Embryonic facial prominence (tissue), 1 donor: ENCODE results near the gene AMIGO1.
A peak's percentile ranks its signal among the peaks of the same experiment; 100 is the strongest.

Source experiments
- DNase-seq: peaks from one replicate; pipeline ENCODE4 v3.0.0-alpha.2; 2016; ENCODE audit errors: extremely low spot score

The AMIGO1 gene, protein sequence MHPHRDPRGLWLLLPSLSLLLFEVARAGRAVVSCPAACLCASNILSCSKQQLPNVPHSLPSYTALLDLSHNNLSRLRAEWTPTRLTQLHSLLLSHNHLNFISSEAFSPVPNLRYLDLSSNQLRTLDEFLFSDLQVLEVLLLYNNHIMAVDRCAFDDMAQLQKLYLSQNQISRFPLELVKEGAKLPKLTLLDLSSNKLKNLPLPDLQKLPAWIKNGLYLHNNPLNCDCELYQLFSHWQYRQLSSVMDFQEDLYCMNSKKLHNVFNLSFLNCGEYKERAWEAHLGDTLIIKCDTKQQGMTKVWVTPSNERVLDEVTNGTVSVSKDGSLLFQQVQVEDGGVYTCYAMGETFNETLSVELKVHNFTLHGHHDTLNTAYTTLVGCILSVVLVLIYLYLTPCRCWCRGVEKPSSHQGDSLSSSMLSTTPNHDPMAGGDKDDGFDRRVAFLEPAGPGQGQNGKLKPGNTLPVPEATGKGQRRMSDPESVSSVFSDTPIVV

DNA sequence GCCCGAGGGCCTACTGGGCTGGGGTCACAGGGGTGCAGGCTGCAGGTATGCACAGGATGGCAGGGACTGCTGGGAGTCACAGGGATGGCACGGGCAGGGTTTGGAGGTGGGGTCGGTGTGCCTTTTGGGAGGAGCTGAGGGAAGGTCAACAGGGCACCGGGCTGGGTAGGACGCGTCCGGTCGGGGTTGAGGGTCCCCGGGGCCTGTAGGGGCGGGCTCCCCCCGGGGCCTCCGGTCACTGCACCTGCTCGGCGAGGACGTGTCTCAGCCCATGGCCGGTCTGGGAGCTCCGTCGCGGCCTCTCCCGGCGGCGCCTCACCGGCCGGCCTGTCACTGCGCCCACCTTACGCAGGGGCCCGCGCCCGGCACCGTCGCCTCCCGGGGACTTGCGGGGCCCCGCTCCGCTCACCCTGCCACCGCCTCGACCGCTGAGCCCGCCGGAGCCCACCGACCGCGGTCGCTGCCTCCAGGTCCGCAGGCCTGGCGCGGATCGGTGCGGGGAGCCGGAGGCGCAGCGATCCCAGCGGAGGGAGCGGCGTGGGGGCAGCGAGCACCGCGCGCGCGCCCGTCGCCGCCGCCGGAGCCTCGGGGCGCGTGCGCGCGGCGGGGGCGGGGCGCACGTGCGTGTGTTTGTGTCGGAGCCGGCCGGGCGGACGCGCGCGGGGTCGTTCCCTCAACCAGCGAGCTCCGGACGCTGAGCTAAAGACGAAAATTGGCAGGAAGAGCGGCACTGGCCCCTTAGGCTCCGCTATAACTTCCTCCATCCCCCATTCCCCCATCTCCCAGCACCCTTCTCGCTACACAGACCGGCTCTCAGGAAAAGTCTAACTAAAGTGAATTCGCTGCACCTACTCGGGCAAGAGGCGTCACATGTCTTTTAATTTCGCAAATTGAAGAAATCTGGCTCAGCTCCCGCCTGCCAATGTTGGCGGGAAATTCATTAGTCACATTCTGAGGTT is at the start of gene AMIGO1:
Gene AMIGO1, minus strand, starts transcription at position 552 of the 959 bp plus-strand sequence. CDS start 815 bp downstream, outside the sequence.
- DNase-seq: peak; percentile 42

DNA sequence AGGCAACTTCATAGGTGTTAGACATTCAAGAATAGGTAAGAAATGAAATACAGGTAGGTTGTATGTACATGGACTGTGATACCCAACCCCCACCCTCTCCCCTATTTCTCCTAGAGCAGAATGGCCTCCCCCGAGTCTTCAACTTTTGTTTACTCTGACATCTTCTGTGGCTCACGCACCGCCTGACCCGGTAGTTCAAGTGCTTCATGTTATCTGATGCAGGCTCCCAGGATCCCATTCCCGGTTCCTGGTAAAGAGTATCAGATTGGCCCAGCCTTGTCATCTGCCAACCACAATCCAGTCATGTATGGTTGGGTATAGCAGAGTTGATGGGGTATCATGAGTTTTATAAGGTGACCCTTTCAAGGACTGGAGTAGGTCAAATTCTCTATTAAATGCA is 48.0 kb upstream of the AMIGO1 start:
- DNase-seq: no peak

DNA sequence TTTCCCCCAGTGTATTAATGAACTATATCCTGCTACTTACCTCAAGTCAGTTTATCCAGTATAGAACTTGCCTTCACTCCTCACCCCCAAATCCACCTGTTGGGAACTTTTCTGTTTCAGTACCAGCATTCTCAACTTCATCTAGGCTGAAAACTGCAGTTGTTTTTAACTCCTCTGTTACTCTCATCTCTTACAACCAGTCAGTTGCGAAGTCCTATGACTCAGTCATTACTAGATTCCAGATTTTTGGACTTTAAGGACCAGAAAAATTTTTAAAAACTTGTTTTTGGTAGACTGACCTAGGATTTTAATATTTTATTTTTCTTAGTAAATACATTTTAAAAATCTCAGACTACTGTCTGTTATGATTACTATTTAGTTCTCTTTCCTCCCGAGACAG is 47.0 kb upstream of the AMIGO1 start:
- no peak for DNase-seq

DNA sequence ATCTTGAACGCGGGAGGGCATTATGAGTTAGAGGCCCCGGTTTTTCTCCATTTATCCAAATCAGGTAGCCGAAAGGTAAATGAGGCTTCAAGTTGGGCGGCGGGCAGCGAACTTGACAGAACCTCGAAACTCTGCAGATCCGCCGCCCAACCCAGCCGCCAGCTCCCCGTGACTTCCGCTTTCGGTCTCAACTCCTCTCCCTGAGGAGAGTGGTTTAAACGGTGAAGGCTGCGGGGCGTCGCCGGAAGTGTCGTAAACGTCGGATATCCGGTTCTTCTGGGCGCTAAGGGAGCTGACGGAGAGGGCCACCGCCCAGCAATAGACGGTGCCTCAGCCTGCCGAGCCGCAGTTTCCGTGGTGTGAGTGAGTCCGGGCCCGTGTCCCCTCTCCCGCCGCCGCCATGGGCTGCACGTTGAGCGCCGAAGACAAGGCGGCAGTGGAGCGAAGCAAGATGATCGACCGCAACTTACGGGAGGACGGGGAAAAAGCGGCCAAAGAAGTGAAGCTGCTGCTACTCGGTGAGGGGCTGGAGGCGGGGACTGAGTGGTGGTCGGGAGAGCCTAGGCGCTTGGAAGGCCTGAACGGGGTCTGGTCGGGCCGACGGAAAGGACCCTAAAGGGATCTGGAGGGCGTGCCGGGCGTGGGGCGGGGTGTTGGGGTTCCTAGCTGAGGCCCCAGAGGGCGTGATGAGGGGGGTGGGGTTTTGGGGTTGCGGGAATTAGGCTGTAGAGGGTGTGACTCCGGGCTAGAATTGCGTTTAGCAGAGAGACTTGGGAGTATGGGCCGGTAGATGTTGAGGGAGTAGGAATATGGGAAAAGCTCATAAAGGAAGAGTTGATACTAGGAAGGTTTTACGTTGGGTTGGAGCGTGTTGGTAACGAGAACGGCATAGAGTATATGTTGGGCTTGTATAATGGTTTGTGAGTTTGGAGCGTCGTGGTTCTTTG is 39.1 kb upstream of the AMIGO1 start, which contains the start of gene GNAI3:
Gene GNAI3, plus strand, starts transcription at position 295 of the 947 bp plus-strand sequence. Its CDS starts 106 bp downstream, at position 401.
- peak; percentile 94 for DNase-seq

DNA sequence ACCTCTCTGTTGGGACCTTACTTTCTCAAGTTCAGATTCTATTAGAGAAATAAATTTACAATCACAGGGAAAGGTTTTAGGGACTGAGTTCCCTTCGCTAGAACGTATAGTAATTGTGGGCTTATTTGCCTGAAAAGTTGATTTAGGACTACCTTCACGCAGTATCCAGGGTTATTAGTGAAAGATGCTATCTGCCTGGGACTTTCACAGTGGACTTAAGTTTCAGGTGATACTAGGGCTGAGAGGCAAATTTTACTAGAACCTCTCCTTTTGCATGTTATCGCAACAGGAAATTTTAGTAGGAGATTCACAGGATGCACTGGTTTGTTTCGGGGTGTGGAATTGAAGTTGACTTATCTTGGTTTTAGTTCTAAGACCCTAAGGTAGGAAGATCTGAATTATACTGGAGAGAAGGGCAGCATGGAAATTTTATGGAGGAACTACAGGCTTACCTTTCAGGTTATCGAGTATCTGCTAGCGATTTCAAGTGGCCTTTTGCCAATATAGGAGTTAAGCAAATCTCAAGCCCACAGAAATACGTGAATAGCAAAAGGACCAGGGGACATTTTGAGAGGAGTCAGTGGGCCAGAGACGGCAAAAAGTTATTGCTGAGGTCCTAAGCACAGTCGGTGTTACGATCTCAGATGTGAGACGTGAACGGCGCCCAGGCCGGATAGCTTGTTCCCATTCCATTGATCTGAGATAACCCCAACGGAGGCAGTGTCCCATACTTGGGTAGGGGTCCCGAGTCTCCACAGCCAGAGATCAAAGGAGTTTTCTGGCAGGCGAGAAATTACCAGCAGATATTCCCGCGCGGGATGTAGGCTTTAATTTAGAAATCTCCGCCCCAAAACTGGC is 38.2 kb upstream of the AMIGO1 start:
- no peak for DNase-seq

DNA sequence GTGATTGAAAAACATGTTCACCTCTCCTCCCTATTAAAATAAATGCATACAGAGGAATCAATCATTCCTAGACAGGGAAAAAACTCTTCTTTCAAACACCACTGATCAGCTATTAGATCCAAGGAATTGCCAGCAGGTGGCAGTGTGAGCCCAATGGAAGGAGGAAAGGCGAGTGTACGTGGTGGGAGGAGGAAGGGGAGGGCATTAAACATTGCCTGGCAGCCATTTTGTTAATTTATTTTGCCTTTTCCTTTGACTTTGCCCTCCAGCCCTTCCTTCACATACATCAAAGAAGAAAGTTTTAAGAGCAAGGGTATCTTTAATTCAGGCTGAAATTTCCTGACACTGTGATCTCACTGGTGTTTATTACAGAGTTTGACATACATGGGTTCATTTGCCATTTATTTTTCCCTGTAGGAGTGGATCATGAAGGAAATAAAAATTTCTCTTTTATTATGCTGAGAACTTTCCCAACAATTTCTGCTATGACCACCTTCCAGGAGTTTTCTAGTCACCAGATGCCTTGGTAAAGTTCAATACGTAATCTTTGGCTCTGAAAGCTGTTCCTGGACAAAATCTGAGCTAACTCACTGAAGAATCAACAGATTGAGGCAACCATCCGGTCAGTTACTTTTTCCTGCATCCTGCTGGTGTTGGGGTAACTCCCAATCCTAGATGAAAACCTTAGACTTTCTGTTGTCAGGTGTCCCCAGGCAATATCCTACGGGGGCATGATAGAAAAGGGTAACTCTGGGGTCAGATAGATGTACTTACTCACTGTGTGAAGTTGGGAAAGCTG is 37.0 kb upstream of the AMIGO1 start:
- peak; percentile 90 for DNase-seq

DNA sequence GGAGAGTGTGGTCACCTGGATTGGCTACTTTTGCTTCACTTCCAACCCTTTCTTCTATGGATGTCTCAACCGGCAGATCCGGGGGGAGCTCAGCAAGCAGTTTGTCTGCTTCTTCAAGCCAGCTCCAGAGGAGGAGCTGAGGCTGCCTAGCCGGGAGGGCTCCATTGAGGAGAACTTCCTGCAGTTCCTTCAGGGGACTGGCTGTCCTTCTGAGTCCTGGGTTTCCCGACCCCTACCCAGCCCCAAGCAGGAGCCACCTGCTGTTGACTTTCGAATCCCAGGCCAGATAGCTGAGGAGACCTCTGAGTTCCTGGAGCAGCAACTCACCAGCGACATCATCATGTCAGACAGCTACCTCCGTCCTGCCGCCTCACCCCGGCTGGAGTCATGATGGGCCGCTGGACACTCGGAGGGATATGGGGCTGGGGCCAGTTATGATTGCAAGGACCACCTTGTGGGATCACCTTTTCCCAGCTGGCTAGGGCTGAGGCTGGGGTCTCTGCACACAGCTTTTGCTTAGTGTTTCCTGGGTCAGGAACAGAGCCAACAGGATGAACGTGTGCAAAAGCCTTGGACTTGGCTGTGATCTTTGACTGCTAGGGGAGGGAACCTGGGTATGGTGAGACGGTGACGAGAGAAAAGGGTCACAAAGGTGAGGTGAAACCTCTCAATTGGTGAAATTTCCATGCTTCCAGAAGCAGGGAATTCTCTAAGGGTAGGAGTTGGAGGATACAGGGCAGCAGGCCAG is 34.6 kb upstream of the AMIGO1 start:
- DNase-seq: no peak

DNA sequence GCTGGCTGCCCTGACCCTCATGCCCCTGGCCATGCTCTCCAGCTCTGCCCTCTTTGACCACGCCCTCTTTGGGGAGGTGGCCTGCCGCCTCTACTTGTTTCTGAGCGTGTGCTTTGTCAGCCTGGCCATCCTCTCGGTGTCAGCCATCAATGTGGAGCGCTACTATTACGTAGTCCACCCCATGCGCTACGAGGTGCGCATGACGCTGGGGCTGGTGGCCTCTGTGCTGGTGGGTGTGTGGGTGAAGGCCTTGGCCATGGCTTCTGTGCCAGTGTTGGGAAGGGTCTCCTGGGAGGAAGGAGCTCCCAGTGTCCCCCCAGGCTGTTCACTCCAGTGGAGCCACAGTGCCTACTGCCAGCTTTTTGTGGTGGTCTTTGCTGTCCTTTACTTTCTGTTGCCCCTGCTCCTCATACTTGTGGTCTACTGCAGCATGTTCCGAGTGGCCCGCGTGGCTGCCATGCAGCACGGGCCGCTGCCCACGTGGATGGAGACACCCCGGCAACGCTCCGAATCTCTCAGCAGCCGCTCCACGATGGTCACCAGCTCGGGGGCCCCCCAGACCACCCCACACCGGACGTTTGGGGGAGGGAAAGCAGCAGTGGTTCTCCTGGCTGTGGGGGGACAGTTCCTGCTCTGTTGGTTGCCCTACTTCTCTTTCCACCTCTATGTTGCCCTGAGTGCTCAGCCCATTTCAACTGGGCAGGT is 33.9 kb upstream of the AMIGO1 start:
- no peak for DNase-seq

DNA sequence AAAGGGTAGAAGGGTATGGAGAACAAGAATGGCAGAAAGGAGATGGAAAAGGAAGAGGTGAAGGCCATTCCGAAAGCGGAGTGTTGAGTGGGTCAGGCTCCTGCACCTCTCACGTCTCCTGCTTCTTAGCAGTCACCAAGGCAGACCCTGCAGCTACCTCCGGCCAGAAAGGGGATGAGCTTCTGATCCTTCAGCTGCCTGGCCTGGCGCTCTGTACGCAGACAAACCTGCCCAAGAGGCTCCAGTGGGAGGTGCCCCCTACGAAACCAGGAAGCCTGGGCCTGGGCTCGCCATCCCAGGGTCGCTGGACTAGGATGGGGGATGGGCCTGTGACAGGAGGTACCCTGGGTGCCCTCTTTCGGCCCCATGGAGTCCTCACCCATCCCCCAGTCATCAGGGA is 33.1 kb upstream of the AMIGO1 start:
- no peak for DNase-seq

DNA sequence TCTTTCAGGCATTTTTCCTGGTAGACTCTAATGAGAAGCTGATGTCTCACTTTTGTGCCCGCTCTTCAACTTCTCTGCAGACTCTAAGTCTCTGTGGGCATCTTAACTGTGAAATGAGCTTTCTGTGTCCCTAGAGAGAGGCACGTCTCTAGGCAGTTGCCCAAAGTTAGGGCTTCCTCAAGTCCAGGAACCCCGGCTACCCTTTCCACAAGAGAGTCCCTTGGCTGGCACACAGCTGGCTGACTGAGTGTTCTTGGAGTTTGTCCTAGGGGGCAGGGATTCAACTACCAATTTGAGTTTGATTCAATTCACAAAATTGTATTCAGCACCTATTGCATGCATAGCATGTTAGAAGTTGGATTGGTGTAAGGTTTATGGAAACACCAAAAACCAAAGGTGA is 31.6 kb upstream of the AMIGO1 start:
- DNase-seq: no peak

DNA sequence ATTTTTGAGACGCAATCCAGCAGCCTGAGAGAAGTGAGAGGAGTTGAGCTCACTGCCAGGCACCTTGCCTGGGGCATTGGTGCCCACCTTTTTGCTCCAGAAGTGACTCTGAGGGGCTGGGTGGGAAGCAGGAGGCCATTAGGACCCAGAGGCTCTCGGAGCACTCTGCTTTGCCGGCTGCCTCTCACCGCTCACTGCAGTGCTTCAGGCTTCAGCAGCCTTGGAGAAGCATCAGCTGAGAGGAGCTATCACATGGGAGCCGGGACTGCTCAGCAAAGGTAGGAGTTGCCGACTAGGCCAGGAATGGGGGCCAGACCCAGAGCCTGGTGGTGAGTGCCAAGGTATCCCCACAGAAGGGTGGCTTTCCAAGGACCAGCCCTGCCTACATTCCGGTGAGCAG is 30.1 kb upstream of the AMIGO1 start, which contains the start of gene GPR61:
Gene GPR61, plus strand, starts transcription at position 197 of the 400 bp plus-strand sequence. CDS start 3,151 bp downstream, outside the sequence.
- DNase-seq: no peak

DNA sequence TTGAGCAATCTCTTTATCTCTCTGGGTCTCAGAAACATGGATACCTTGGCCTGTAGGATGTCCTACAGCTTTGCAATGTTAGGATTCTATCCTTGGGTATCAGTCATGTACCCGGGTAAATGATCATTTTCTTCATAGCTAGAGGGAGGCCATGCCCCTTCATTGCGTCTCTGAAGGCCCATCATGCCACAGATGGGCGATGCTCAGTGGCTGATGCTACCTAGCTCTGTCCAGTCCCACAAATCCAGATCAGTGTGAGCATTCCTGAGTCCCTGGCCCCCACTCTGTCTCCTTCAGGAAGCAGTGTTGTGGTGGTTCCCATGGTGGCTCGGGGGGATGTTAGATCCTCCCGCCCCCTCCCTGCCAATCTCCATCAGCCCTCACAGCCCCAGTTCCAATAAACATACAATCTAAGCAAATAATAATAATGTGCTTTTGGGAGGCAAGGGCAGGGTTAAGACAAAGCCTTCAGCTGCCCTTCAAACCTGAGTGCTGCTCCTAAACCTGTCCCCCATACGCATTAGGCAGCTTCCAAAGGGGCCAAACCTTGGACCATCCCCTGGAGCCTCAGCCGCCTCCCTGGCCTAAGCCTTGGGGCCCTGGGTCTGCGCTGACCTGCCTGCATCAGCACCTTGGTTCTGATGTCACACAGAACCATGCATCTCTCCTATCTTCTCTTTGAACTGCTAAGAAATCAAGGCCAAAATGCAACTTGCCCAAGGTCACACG is 29.5 kb upstream of the AMIGO1 start:
- no peak for DNase-seq

DNA sequence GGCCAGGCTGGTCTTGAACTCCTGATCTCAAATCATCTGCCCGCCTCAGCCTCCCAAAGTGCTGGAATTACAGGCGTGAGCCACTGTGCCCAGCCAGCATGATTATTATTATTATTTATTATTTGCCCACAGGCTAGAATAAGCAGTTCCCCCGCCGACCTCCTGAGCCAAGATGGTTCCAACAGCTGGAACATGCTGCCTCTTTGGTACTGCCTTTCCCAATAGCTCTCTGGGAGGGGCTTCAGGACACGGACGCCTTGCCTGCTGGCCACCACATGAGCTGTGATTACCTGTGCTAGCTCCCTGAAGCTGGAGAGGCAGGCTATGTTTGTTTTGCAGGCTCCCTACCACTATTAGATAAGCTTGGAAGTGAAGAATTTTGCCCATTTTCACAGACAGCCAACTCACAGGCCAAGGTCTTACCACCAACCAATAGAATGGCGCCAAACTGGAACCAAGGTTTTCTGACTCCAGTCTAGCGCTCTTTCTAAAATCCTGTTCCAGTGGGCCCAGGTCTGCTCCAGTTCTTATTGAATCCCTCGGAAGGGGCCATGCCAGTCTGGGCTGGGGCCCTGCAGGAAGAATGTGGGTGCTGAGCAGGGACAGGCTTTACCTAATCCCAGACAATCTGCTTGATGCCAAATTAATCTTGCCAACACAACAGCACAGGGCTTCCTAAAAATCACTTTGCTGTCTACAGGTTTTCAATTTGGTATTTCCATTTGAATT is 28.1 kb upstream of the AMIGO1 start:
- no peak for DNase-seq

DNA sequence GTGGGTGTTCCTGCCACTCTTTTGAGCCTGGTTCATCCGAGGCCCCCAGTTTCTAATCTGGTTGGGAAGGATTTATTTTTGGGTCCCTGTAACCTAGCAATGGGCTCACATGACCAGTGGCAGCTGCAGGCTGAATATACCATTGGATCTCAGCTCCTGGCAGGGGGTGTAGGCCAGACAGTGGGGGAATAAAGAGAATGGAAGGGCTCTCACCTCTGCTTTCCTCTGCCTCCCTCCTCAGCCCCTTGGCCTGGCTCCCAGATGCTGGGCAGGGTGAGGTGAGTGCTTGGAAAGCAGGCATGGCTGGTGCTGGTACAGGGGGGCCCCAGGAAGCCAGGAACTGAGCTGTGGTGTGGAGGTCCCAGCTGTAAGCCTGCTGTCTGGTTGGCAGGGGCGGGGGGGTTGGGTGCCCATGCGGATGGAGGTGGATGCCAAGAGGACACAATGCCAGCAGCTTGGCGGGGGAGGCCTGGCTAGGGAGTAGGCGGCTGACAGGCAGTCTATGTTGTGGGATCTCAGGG is 26.5 kb upstream of the AMIGO1 start:
- no peak for DNase-seq

DNA sequence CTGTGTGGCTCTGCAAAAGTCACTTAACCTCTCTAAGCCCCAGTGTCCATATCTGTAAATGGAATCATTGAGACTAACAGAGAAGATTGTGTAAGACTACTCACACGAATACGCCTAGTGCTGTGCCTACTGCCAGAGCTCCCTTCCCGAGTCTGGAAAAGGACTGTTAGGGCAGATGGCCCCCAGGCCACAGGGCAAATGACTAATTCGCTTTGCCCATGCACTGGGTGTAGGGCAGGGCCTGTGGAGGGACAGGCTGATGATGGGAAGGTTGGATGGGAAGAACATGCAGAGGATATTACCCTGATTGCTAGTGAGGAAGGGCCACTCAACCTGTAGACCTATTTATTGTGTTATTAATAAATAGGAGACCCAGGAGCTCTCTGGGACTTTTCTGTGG is 26.0 kb upstream of the AMIGO1 start:
- no peak for DNase-seq

DNA sequence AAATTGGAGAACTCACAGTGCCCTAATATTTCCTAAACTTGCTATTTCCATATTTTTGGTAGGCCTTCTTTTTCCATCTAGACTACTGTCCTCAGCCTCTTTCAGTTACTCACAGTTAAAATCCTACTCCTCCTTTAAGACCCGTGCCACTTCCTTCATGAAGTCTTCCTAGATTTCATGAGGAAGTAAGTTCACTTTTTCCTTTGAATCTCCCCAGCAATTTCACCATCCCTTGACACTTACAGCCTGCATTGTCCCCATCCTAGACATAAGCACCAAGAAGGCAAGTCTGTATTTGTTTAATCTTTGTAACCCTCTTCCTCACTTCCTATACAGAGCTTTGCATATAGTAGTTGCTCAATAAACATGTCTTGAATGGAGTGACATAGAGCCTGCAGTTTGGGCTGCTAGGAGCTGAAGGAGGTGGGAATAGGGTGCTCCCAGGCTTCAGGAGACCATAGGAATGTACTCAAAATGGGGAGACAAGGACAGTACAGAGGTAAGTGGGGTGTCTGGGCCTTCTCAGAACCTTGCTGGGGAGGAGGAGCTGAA is 24.9 kb upstream of the AMIGO1 start:
- DNase-seq: no peak
